Ishikawa (cell line): ENCODE data around the gene COL13A1.

ENCODE experiments used
- CEBPB ChIP-seq: IDR thresholded peaks from 2 replicates; pipeline ENCODE4 v1.6.1; 2012
- CREB1 ChIP-seq: IDR thresholded peaks from 2 replicates; pipeline ENCODE4 v1.6.1; 2012; ENCODE audit warnings: low read depth
- EGR1 ChIP-seq: IDR thresholded peaks from 2 replicates; pipeline ENCODE4 v1.6.1; 2012
- EP300 ChIP-seq: IDR thresholded peaks from 2 replicates; pipeline ENCODE4 v1.6.1; 2012; ENCODE audit warnings: borderline replicate concordance
- FOXM1 ChIP-seq: IDR thresholded peaks from 2 replicates; pipeline ENCODE4 v1.6.1; 2012; ENCODE audit warnings: low read depth, borderline replicate concordance
- MAX ChIP-seq: IDR thresholded peaks from 2 replicates; pipeline ENCODE4 v1.6.1; 2012
- NFIC ChIP-seq: IDR thresholded peaks from 2 replicates; pipeline ENCODE4 v1.6.1; 2012
- RAD21 ChIP-seq: IDR thresholded peaks from 2 replicates; pipeline ENCODE4 v1.6.1; 2012; ENCODE audit warnings: low read depth
- TAF1 ChIP-seq: IDR thresholded peaks from 2 replicates; pipeline ENCODE4 v1.6.1; 2012; ENCODE audit warnings: low read depth, mild to moderate bottlenecking
- TCF12 ChIP-seq: IDR thresholded peaks from 2 replicates; pipeline ENCODE4 v1.6.1; 2012; ENCODE audit warnings: low read depth
- TEAD4 ChIP-seq: IDR thresholded peaks from 2 replicates; pipeline ENCODE4 v1.6.1; 2012
- YY1 ChIP-seq: IDR thresholded peaks from 2 replicates; pipeline ENCODE4 v1.6.1; 2012; ENCODE audit warnings: low read depth
- ZBTB7A ChIP-seq: IDR thresholded peaks from 2 replicates; pipeline ENCODE4 v1.6.1; 2012; ENCODE audit warnings: low read depth
- TF ChIP-seq, protein P1 (sequence below): IDR thresholded peaks from 2 replicates; pipeline ENCODE4 v1.6.1; 2012; ENCODE audit warnings: low read depth, mild to moderate bottlenecking
- TF ChIP-seq, protein P2 (sequence below): IDR thresholded peaks from 2 replicates; pipeline ENCODE4 v1.6.1; 2012

The COL13A1 gene

DNA sequence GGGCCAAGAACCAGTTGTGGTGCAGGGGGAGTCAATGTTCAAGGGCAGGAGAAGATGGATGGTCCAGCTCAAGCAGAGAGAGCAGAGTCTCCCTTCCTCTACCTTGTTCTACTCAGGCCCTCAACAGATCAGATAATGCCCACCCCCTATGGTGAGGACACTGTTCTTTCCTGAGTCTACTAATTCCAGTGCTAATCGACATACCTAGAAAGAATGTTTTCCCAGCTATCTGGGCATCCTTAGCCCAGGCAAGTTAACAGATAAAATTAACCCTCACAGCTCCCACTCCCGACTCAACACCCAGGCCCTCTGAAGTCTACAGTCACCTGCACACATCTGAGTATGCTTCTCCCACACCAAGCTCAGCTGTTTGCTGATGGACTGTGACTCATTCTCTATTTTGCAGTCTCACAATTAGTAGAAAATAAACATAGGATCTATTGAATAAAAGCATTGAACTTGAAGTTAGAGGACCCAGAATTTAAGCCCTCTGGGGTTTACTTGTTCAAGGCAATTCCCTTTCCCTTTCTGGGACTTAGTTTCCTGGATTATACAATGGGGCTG is 17.1 kb downstream of the COL13A1 start:
- TF ChIP-seq EP300 (no peak), CREB1 (no peak)
- TF ChIP-seq, protein P1, sequence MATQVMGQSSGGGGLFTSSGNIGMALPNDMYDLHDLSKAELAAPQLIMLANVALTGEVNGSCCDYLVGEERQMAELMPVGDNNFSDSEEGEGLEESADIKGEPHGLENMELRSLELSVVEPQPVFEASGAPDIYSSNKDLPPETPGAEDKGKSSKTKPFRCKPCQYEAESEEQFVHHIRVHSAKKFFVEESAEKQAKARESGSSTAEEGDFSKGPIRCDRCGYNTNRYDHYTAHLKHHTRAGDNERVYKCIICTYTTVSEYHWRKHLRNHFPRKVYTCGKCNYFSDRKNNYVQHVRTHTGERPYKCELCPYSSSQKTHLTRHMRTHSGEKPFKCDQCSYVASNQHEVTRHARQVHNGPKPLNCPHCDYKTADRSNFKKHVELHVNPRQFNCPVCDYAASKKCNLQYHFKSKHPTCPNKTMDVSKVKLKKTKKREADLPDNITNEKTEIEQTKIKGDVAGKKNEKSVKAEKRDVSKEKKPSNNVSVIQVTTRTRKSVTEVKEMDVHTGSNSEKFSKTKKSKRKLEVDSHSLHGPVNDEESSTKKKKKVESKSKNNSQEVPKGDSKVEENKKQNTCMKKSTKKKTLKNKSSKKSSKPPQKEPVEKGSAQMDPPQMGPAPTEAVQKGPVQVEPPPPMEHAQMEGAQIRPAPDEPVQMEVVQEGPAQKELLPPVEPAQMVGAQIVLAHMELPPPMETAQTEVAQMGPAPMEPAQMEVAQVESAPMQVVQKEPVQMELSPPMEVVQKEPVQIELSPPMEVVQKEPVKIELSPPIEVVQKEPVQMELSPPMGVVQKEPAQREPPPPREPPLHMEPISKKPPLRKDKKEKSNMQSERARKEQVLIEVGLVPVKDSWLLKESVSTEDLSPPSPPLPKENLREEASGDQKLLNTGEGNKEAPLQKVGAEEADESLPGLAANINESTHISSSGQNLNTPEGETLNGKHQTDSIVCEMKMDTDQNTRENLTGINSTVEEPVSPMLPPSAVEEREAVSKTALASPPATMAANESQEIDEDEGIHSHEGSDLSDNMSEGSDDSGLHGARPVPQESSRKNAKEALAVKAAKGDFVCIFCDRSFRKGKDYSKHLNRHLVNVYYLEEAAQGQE, result no peak

- TF ChIP-seq NFIC (no peak), MAX (no peak), EGR1 (no peak), TAF1 (no peak), YY1 (no peak), TCF12 (no peak), EP300 (no peak), TEAD4 (no peak), CREB1 (no peak), FOXM1 (no peak), RAD21 (no peak), CEBPB (no peak), ZBTB7A (no peak)
- TF ChIP-seq, protein P1, result no peak
- TF ChIP-seq, protein P2, sequence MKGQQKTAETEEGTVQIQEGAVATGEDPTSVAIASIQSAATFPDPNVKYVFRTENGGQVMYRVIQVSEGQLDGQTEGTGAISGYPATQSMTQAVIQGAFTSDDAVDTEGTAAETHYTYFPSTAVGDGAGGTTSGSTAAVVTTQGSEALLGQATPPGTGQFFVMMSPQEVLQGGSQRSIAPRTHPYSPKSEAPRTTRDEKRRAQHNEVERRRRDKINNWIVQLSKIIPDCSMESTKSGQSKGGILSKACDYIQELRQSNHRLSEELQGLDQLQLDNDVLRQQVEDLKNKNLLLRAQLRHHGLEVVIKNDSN, result no peak
Measured at GRCh38 chr10:69819716-69820506, 18.2 kb downstream of the COL13A1 start.

DNA sequence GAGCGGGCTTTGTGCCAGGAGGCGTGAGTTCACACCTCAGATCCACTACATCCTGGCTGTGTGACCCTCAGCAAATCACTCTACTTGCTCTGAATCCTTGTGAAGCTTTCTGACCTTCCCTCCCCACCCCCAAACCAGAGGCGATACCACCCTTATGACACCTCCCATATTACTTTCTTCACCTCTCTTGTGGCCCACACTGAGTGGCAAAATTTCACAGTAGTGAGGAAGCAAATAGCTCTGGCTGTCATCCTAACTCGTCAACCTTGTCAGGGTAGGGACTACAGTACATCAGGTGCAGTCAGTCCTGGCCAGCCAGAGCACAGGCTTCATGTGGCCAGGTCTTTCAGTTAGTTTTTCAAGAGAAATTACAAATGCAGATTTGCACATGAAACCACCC is 19.1 kb downstream of the COL13A1 start:
- TF ChIP-seq, protein P1, result no peak
- TF ChIP-seq MAX, result no peak
- TF ChIP-seq EGR1, result no peak
- no peak for TF ChIP-seq YY1
- TF ChIP-seq RAD21, result no peak
- no peak for TF ChIP-seq ZBTB7A
- TF ChIP-seq CREB1, result no peak
- TF ChIP-seq NFIC, result no peak
- no peak for TF ChIP-seq TEAD4
- no peak for TF ChIP-seq TAF1
- TF ChIP-seq CEBPB, result no peak
- no peak for TF ChIP-seq TCF12
- TF ChIP-seq, protein P2, result no peak
- no peak for TF ChIP-seq FOXM1
- TF ChIP-seq EP300, result no peak

DNA sequence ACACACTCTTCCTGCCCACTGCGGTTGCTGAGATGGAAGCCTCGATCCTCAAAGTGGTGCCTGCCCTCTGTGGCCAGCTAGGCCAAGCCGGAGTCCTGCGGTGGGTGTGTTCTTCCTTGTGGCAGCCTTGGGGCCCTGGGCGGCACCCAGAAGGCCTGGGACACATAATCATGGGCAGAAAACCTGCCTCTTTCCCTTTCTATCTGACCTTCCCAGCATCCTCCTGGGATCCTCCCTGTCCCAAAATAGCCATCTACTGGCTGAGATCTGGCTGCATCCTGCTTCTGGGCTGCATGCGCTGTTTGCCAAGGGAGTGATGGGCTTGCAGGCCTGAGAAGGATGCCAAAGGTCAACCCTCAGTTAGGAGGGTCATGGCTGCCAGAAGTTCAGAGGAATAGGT is 23.9 kb downstream of the COL13A1 start:
- TF ChIP-seq NFIC (no peak), TEAD4 (no peak), CEBPB (no peak), CREB1 (no peak), FOXM1 (no peak), MAX (no peak), YY1 (no peak), TAF1 (no peak), ZBTB7A (no peak), EGR1 (no peak), RAD21 (no peak), TCF12 (no peak), EP300 (no peak)
- TF ChIP-seq, protein P2, result no peak
- TF ChIP-seq, protein P1, result no peak
